HepG2 (cell line): ENCODE measurements around the gene PSD. TPM values are rescaled to one million over a fixed set of nuclear protein-coding genes. Genes with fewer than 3 reads are reported as not detected.

Experiments
- CENPX ChIP-seq: sonication (generic); formaldehyde crosslinking; IDR thresholded peaks from 2 replicates; pipeline ENCODE4 v1.9.0; 2021; ENCODE audit warnings: mild to moderate bottlenecking, missing genetic modification reagents, moderate library complexity
- FOXA3 ChIP-seq: IDR thresholded peaks from 2 replicates; pipeline ENCODE4 v1.6.1; 2016; ENCODE audit warnings: missing genetic modification reagents, missing compliant biosample characterization
- GATAD2A ChIP-seq: IDR thresholded peaks from 2 replicates; pipeline ENCODE4 v1.6.1; 2016
- HOXA3 ChIP-seq: sonication (generic); formaldehyde crosslinking; IDR thresholded peaks from 2 replicates; pipeline ENCODE4 v1.5.0; 2020; ENCODE audit warnings: missing genetic modification reagents
- JDP2 ChIP-seq: sonication (generic); formaldehyde crosslinking; IDR thresholded peaks from 2 replicates; pipeline ENCODE4 v1.8.1; 2022; ENCODE audit warnings: missing genetic modification reagents, borderline replicate concordance
- JUNB ChIP-seq: sonication (generic); formaldehyde crosslinking; IDR thresholded peaks from 2 replicates; pipeline ENCODE4 v1.8.0; 2022; ENCODE audit warnings: missing genetic modification reagents, mild to moderate bottlenecking, borderline replicate concordance
- MATR3 ChIP-seq: sonication (generic); formaldehyde crosslinking; IDR thresholded peaks from 2 replicates; pipeline ENCODE4 v1.4.0; 2020; ENCODE audit warnings: missing genetic modification reagents
- MED1 ChIP-seq: sonication (generic); formaldehyde crosslinking; IDR thresholded peaks from 2 replicates; pipeline ENCODE4 v1.4.0; 2020; ENCODE audit warnings: missing genetic modification reagents
- MEIS1 ChIP-seq: sonication (generic); formaldehyde crosslinking; IDR thresholded peaks from 2 replicates; pipeline ENCODE4 v1.9.0; 2021; ENCODE audit warnings: mild to moderate bottlenecking, missing genetic modification reagents, moderate library complexity, borderline replicate concordance
- PITX1 ChIP-seq: sonication (generic); formaldehyde crosslinking; IDR thresholded peaks from 2 replicates; pipeline ENCODE4 v1.5.1; 2020; ENCODE audit warnings: mild to moderate bottlenecking, missing genetic modification reagents
- SCMH1 ChIP-seq: sonication (generic); formaldehyde crosslinking; IDR thresholded peaks from 2 replicates; pipeline ENCODE4 v1.9.0; 2021; ENCODE audit warnings: missing genetic modification reagents, mild to moderate bottlenecking, borderline replicate concordance
- SETDB1 ChIP-seq: sonication (generic); formaldehyde crosslinking; IDR thresholded peaks from 2 replicates; pipeline ENCODE4 v1.5.1; 2020; ENCODE audit warnings: missing genetic modification reagents, mild to moderate bottlenecking, borderline replicate concordance
- SIN3B ChIP-seq: fragments of 150-350 bp; IDR thresholded peaks from 2 replicates; pipeline ENCODE4 v1.6.1; 2014; ENCODE audit warnings: low read length
- SMC3 ChIP-seq: IDR thresholded peaks from 2 replicates; pipeline ENCODE4 v1.6.1; 2011; ENCODE audit warnings: low read length, improper control_type of control experiment
- STAT5B ChIP-seq: sonication (generic); formaldehyde crosslinking; IDR thresholded peaks from 2 replicates; pipeline ENCODE4 v1.4.0; 2020; ENCODE audit warnings: missing genetic modification reagents
- THYN1 ChIP-seq: sonication (generic); formaldehyde crosslinking; IDR thresholded peaks from 2 replicates; pipeline ENCODE4 v1.8.1; 2023; ENCODE audit warnings: low read depth, mild to moderate bottlenecking, moderate library complexity, missing genetic modification reagents, borderline replicate concordance
- TOPORS ChIP-seq: sonication (generic); formaldehyde crosslinking; IDR thresholded peaks from 2 replicates; pipeline ENCODE4 v1.8.0; 2023; ENCODE audit warnings: mild to moderate bottlenecking, missing genetic modification reagents
- TSC22D2 ChIP-seq: sonication (generic); formaldehyde crosslinking; IDR thresholded peaks from 2 replicates; pipeline ENCODE4 v1.5.1; 2020; ENCODE audit warnings: missing genetic modification reagents, mild to moderate bottlenecking, borderline replicate concordance
- ZBTB42 ChIP-seq: sonication (generic); formaldehyde crosslinking; IDR thresholded peaks from 2 replicates; pipeline ENCODE4 v1.5.0; 2020; ENCODE audit warnings: mild to moderate bottlenecking, missing genetic modification reagents
- ZFP36L1 ChIP-seq: sonication (generic); formaldehyde crosslinking; IDR thresholded peaks from 2 replicates; pipeline ENCODE4 v1.8.0; 2022; ENCODE audit warnings: mild to moderate bottlenecking, missing genetic modification reagents, moderate library complexity
- ZFP62 ChIP-seq: sonication (generic); formaldehyde crosslinking; IDR thresholded peaks from 2 replicates; pipeline ENCODE4 v1.4.0; 2020; ENCODE audit warnings: missing genetic modification reagents
- ZNF121 ChIP-seq: sonication (generic); formaldehyde crosslinking; IDR thresholded peaks from 2 replicates; pipeline ENCODE4 v1.5.0; 2020; ENCODE audit warnings: mild to moderate bottlenecking, missing genetic modification reagents
- ZNF124 ChIP-seq: sonication (generic); formaldehyde crosslinking; IDR thresholded peaks from 2 replicates; pipeline ENCODE4 v1.4.0; 2020; ENCODE audit warnings: missing genetic modification reagents
- ZNF20 ChIP-seq: sonication (generic); formaldehyde crosslinking; IDR thresholded peaks from 2 replicates; pipeline ENCODE4 v1.4.0; 2020; ENCODE audit warnings: mild to moderate bottlenecking, moderate library complexity, missing genetic modification reagents
- ZNF30 ChIP-seq: sonication (generic); formaldehyde crosslinking; IDR thresholded peaks from 2 replicates; pipeline ENCODE4 v1.5.0; 2020; ENCODE audit warnings: mild to moderate bottlenecking, missing genetic modification reagents
- ZNF383 ChIP-seq: sonication (generic); formaldehyde crosslinking; IDR thresholded peaks from 2 replicates; pipeline ENCODE4 v1.4.0; 2020; ENCODE audit warnings: missing genetic modification reagents, mild to moderate bottlenecking, borderline replicate concordance
- ZNF460 ChIP-seq: sonication (generic); formaldehyde crosslinking; IDR thresholded peaks from 2 replicates; pipeline ENCODE4 v1.5.1; 2020; ENCODE audit warnings: missing genetic modification reagents, mild to moderate bottlenecking, borderline replicate concordance
- ZNF510 ChIP-seq: sonication (generic); formaldehyde crosslinking; IDR thresholded peaks from 2 replicates; pipeline ENCODE4 v1.4.0; 2020; ENCODE audit warnings: low read depth, mild to moderate bottlenecking, missing genetic modification reagents
- ZNF570 ChIP-seq: sonication (generic); formaldehyde crosslinking; IDR thresholded peaks from 2 replicates; pipeline ENCODE4 v1.4.0; 2020; ENCODE audit warnings: mild to moderate bottlenecking, missing genetic modification reagents, borderline replicate concordance
- ZNF629 ChIP-seq: sonication (generic); formaldehyde crosslinking; conservative IDR thresholded peaks from 2 replicates; pipeline ENCODE4 v1.5.0; 2020; ENCODE audit warnings: missing genetic modification reagents
- ZNF747 ChIP-seq: sonication (generic); formaldehyde crosslinking; IDR thresholded peaks from 2 replicates; pipeline ENCODE4 v1.8.1; 2023; ENCODE audit warnings: missing genetic modification reagents, mild to moderate bottlenecking, borderline replicate concordance
- polyA plus RNA-seq, 8 experiments: library from polyadenylated mRNA; depleted of rRNA in 3 of 8; stranded (reverse) in 7 of 8; unstranded in 1 of 8; fragments of >200 nt; fragmentation: Illumina TruSeq in 4 of 8; extraction: Trizol in 4 of 8; gene quantifications; 2 replicates each; pipeline versions ENCODE4 v1.2.1 to v1.2.3, GENCODE V29; 2011 to 2016; ENCODE audit warnings: low read depth in 4 of 8, missing spikeins in 1 of 8, mixed read lengths in 1 of 8; ENCODE audit not compliant: insufficient read depth in 1 of 8
- total RNA-seq, 5 experiments: library from RNA; depleted of rRNA; stranded (reverse); fragments of >200 nt; fragmentation: Illumina TruSeq; extraction: Trizol; gene quantifications; 2 replicates each; pipeline ENCODE4 v1.2.3, GENCODE V29; 2016; ENCODE audit warnings: low read depth in 1 of 5
- TF ChIP-seq, protein P1 (sequence below): sonication (generic); formaldehyde crosslinking; IDR thresholded peaks from 2 replicates; pipeline ENCODE4 v1.9.0; 2021; ENCODE audit warnings: missing genetic modification reagents, mild to moderate bottlenecking, borderline replicate concordance
- TF ChIP-seq, protein P2 (sequence below): sonication (generic); formaldehyde crosslinking; IDR thresholded peaks from 2 replicates; pipeline ENCODE4 v1.8.0; 2022; ENCODE audit warnings: missing genetic modification reagents, low read depth, mild to moderate bottlenecking, borderline replicate concordance

Gene PSD
- total and polyA plus RNA-seq, 2 of the 13 experiments (the other 11 are each of a cell fraction or from before 2014, with no cell fraction given), result 0.35 to 0.58 TPM

DNA sequence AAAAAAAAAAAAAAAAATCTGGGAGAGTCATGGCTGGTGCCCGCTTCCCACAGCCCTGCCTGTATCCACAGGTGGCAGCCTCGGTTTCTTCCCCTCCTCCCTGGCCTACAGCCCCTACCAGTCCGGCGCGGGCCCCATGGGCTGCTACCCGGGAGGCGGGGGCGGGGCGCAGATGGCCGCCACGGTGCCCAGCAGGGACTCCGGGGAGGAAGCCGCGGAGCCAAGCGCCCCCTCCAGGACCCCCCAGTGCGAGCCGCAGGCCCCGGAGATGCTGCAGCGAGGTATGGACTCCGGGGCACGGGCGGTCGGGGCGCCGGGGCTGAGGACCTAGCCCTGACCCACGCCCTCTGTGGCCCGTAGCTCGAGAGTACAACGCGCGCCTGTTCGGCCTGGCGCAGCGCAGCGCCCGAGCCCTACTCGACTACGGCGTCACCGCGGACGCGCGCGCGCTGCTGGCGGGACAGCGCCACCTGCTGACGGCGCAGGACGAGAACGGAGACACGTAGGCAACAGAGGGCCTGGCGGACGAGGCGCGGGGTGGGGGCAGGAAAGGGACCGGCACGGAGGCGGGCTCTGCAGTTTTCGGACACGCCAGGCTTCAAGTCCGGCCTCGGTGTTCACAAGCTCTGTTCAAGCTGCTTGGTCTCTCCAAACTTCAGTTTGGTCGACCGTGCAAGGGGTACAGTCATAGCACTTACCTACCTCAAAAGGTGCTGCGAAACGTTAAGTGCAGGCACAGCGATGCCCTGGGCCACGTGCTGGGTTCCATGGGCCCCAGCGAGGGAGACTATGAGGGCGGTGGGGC is 19.2 kb downstream of the PSD start (continued):
- peak; percentile 44; the same call in 1 of the 2 replicates for TF ChIP-seq SMC3
- peak; percentile 49; the same call in 1 of the 2 replicates for TF ChIP-seq MEIS1 (CRISPR knock-in tag)
- TF ChIP-seq ZNF20 (CRISPR knock-in tag), result no peak
- TF ChIP-seq ZNF124 (CRISPR knock-in tag), result 0 out of 2 replicates have a peak, but pooled peaks have one; percentile 71
- 0 out of 2 replicates have a peak, but pooled peaks have one; percentile 22 for TF ChIP-seq ZNF629
- TF ChIP-seq MED1 (CRISPR knock-in tag), result peak; percentile 76
- TF ChIP-seq TSC22D2, result peak; percentile 96; the same call in 1 of the 2 replicates
- no peak for TF ChIP-seq SIN3B
- no peak for TF ChIP-seq ZFP62
- no peak for TF ChIP-seq ZNF383 (CRISPR knock-in tag)
- TF ChIP-seq ZNF30 (CRISPR knock-in tag), result no peak
- TF ChIP-seq TOPORS (CRISPR knock-in tag), result peak; percentile 73; the same call in 1 of the 2 replicates
- TF ChIP-seq ZNF121, result peak; percentile 60
- TF ChIP-seq ZNF510 (CRISPR knock-in tag), result no peak
- TF ChIP-seq JDP2, result no peak
- peak; percentile 96 for TF ChIP-seq ZNF747 (CRISPR knock-in tag)
- no peak for TF ChIP-seq ZNF570 (CRISPR knock-in tag)
- TF ChIP-seq HOXA3 (CRISPR knock-in tag), result peak; percentile 95
- TF ChIP-seq JUNB (CRISPR knock-in tag), result no peak
- no peak for TF ChIP-seq CENPX (CRISPR knock-in tag)
- peak; percentile 67; the same call in 1 of the 2 replicates for TF ChIP-seq PITX1 (CRISPR knock-in tag)
- TF ChIP-seq, protein P1, sequence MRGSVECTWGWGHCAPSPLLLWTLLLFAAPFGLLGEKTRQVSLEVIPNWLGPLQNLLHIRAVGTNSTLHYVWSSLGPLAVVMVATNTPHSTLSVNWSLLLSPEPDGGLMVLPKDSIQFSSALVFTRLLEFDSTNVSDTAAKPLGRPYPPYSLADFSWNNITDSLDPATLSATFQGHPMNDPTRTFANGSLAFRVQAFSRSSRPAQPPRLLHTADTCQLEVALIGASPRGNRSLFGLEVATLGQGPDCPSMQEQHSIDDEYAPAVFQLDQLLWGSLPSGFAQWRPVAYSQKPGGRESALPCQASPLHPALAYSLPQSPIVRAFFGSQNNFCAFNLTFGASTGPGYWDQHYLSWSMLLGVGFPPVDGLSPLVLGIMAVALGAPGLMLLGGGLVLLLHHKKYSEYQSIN (CRISPR knock-in tag), result no peak
- TF ChIP-seq MATR3 (CRISPR knock-in tag), result no peak
- no peak for TF ChIP-seq SETDB1 (CRISPR knock-in tag)
- no peak for TF ChIP-seq ZFP36L1 (CRISPR knock-in tag)
- TF ChIP-seq FOXA3 (CRISPR knock-in tag), result peak; percentile 63
- no peak for TF ChIP-seq THYN1 (CRISPR knock-in tag)
- no peak for TF ChIP-seq ZNF460 (CRISPR knock-in tag)
- TF ChIP-seq STAT5B (CRISPR knock-in tag), result no peak
- peak; percentile 62 for TF ChIP-seq GATAD2A
- no peak for TF ChIP-seq SCMH1 (CRISPR knock-in tag)
- TF ChIP-seq, protein P2, sequence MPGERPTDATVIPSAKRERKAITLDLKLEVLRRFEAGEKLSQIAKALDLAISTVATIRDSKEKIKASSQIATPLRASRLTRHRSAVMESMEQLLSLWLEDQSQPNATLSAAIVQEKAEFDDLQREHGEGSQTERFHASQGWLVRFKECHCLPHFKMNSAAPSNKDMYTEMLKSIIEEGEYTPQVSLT (CRISPR knock-in tag), result no peak
- TF ChIP-seq ZBTB42 (CRISPR knock-in tag), result no peak
